GM23248 (cell line): ENCODE measurements around the gene FAM53A.

Experiments
- EZH2 ChIP-seq: fragments of 200-600 bp; sonication (generic); IDR thresholded peaks from 2 replicates; pipeline ENCODE4 v1.6.1; 2018; ENCODE audit warnings: antibody characterized with exemption, mild to moderate bottlenecking; ENCODE audit not compliant: insufficient read depth, poor library complexity, severe bottlenecking
- EZH2phosphoT487 ChIP-seq: fragments of 200-600 bp; sonication (generic); IDR thresholded peaks from 2 replicates; pipeline ENCODE4 v1.6.1; 2018; ENCODE audit warnings: antibody characterized with exemption, moderate library complexity, mild to moderate bottlenecking, low read depth; ENCODE audit not compliant: insufficient read depth

GRCh38 chr4:1592709-1593417, 91.2 kb downstream of the FAM53A start:
- no peak for TF ChIP-seq EZH2phosphoT487
- no peak for TF ChIP-seq EZH2
